WTC11 (cell line): ENCODE data around the gene VARS2.

Source experiments
- CBFB ChIP-seq: sonication (generic); formaldehyde crosslinking; IDR thresholded peaks from 2 replicates; pipeline ENCODE4 v1.8.1; 2022; ENCODE audit warnings: mild to moderate bottlenecking, low read depth, missing genetic modification reagents
- CTCF ChIP-seq: fragments of 200-600 bp; IDR thresholded peaks from 2 replicates; pipeline ENCODE4 v1.8.0; 2022; ENCODE audit warnings: antibody characterized with exemption
- JUN ChIP-seq: sonication (generic); formaldehyde crosslinking; IDR thresholded peaks from 2 replicates; pipeline ENCODE4 v1.8.0; 2023; ENCODE audit warnings: mild to moderate bottlenecking, missing genetic modification reagents
- TCF7 ChIP-seq: sonication (generic); formaldehyde crosslinking; IDR thresholded peaks from 2 replicates; pipeline ENCODE4 v1.8.0; 2022; ENCODE audit warnings: mild to moderate bottlenecking, low read depth, missing genetic modification reagents, moderate library complexity
- ZNF232 ChIP-seq: sonication (generic); formaldehyde crosslinking; IDR thresholded peaks from 2 replicates; pipeline ENCODE4 v1.8.0; 2022; ENCODE audit warnings: mild to moderate bottlenecking, missing genetic modification reagents

- TF ChIP-seq CTCF (no peak), TCF7 (CRISPR knock-in tag) (no peak), JUN (no peak), ZNF232 (CRISPR knock-in tag) (no peak), CBFB (CRISPR knock-in tag) (no peak)
Measured at GRCh38 chr6:30907758-30908591, 6.1 kb upstream of the VARS2 start, which contains the start of gene GTF2H4.
